Sigmoid colon (tissue), 4 donors: ENCODE measurements around the gene SYNE2.

Experiments used
- EP300 ChIP-seq, 4 donors: sonication (generic); formaldehyde crosslinking; IDR thresholded peaks; one replicate each; pipeline ENCODE4 v1.6.1; 2017; ENCODE audit warnings: antibody characterized with exemption in 4 of 4
- POLR2AphosphoS5 ChIP-seq, 4 donors: sonication (generic); formaldehyde crosslinking; IDR thresholded peaks; one replicate each; pipeline ENCODE4 v1.6.1; 2017; ENCODE audit warnings: antibody characterized with exemption in 4 of 4
- TF ChIP-seq, protein P1 (sequence below), 4 experiments: fragments of 450-650 bp in 3 of 4; fragments of 200-600 bp in 1 of 4; IDR thresholded peaks; one replicate each; pipeline ENCODE4 v1.5.1; 2016 to 2019; ENCODE audit warnings: antibody characterized with exemption in 4 of 4, mild to moderate bottlenecking in 3 of 4, moderate library complexity in 2 of 4

DNA sequence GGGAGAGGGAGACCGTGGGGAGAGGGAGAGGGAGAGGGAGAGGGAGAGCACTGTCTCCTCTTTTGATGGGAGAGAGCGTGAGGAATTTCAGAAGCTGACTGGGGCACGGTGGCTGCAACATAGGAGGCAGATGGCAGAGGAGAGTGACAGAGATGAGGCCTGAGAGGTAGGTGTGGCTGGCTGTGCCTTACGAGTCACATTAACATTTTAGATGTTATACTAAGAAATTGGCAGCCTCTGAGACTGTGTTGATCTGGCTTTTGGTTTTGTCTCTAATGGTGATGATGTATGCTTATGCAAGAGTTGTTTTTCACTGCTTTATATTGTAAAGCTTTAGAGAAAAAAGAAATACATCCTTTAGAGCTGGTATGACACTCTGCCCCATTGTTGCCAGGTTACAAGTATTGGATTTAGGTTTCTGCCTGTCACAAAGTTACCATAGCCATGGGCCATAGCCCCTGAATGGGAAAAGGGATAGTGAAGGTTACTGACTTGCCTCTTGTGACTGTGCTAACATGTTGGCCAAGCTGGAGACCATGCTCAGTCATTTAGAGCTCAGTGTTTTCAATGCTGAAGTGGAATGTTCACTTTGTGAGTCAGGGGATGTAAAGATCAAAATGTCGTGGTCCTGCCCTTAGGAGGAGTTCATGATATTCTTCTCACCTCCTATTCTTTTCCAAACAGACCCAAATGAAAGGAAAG, 186.2 kb downstream of the SYNE2 start:
- TF ChIP-seq, protein P1, sequence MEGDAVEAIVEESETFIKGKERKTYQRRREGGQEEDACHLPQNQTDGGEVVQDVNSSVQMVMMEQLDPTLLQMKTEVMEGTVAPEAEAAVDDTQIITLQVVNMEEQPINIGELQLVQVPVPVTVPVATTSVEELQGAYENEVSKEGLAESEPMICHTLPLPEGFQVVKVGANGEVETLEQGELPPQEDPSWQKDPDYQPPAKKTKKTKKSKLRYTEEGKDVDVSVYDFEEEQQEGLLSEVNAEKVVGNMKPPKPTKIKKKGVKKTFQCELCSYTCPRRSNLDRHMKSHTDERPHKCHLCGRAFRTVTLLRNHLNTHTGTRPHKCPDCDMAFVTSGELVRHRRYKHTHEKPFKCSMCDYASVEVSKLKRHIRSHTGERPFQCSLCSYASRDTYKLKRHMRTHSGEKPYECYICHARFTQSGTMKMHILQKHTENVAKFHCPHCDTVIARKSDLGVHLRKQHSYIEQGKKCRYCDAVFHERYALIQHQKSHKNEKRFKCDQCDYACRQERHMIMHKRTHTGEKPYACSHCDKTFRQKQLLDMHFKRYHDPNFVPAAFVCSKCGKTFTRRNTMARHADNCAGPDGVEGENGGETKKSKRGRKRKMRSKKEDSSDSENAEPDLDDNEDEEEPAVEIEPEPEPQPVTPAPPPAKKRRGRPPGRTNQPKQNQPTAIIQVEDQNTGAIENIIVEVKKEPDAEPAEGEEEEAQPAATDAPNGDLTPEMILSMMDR (IDR thresholded peaks at IDR 0.05), result no peak
- TF ChIP-seq EP300 (IDR thresholded peaks at IDR 0.05) (no peak), POLR2AphosphoS5 (IDR thresholded peaks at IDR 0.05) (no peak)
